Liver (tissue), 9 donors: Measurements from ENCODE around the gene AMPD3. TPM values are rescaled to one million over a fixed set of nuclear protein-coding genes. Genes with fewer than 3 reads are reported as not detected.
"Not testable (repeated sequence)": the region's sequence is repeated elsewhere in the genome, so short reads cannot be mapped to it uniquely, and the experiment has no call there.

ENCODE experiments used
- DNase-seq: peaks from one replicate; pipeline ENCODE4 v3.0.0-alpha.2; 2017; ENCODE audit warnings: low spot score
- H3K27ac ChIP-seq, 2 donors: one replicate each; pipeline ENCODE4 v1.7.0; 2013; ENCODE audit warnings: inconsistent platforms in 2 of 2, low read length in 2 of 2, control low read depth in 1 of 2, low read depth in 1 of 2, mild to moderate bottlenecking in 1 of 2
- H3K27me3 ChIP-seq, 4 donors: one replicate each; pipeline versions ENCODE4 v1.6.1 to v1.7.0; 2013; ENCODE audit warnings: low read length in 3 of 4, inconsistent platforms in 1 of 4, mild to moderate bottlenecking in 1 of 4, moderate library complexity in 1 of 4; ENCODE audit not compliant: control insufficient read depth in 4 of 4, insufficient read depth in 4 of 4
- H3K36me3 ChIP-seq, 4 donors: one replicate each; pipeline versions ENCODE4 v1.6.1 to v1.7.0; 2013; ENCODE audit warnings: low read length in 3 of 4, mild to moderate bottlenecking in 3 of 4, low read depth in 1 of 4, moderate library complexity in 1 of 4; ENCODE audit not compliant: control insufficient read depth in 4 of 4, insufficient read depth in 3 of 4
- H3K4me1 ChIP-seq, 4 donors: one replicate each; pipeline versions ENCODE4 v1.6.1 to v1.7.0; 2013; ENCODE audit warnings: low read length in 3 of 4, mild to moderate bottlenecking in 3 of 4, moderate library complexity in 1 of 4; ENCODE audit not compliant: control insufficient read depth in 4 of 4, insufficient read depth in 4 of 4
- H3K4me3 ChIP-seq, 3 donors: one replicate each; pipeline versions ENCODE4 v1.6.1 to v1.7.0; 2013; ENCODE audit warnings: low read length in 3 of 3, control low read depth in 1 of 3, low read depth in 1 of 3, mild to moderate bottlenecking in 1 of 3
- H3K9ac ChIP-seq, 2 donors: one replicate each; pipeline ENCODE4 v1.7.0; 2013; ENCODE audit warnings: low read length in 2 of 2, mild to moderate bottlenecking in 2 of 2, moderate library complexity in 2 of 2, control low read depth in 1 of 2, low read depth in 1 of 2
- H3K9me3 ChIP-seq, 4 donors: one replicate each; pipeline versions ENCODE4 v1.6.1 to v1.7.0; 2013; ENCODE audit warnings: low read length in 3 of 4; ENCODE audit not compliant: control insufficient read depth in 4 of 4
- CTCF ChIP-seq: fragments of 150-350 bp; IDR thresholded peaks from 2 replicates; pipeline ENCODE4 v1.5.1; 2017; ENCODE audit warnings: improper control_type of control experiment, low read depth, low read length; ENCODE audit not compliant: missing input control
- EGR1 ChIP-seq, 2 donors: IDR thresholded peaks; 2 replicates each; pipeline ENCODE4 v1.6.1; 2016 to 2018; ENCODE audit warnings: antibody characterized with exemption in 2 of 2, low read depth in 2 of 2
- FOXA1 ChIP-seq: IDR thresholded peaks from 2 replicates; pipeline ENCODE4 v1.6.1; 2016; ENCODE audit warnings: antibody characterized with exemption
- GABPA ChIP-seq, 2 donors: IDR thresholded peaks in 1 of 2; conservative IDR thresholded peaks in 1 of 2; 2 replicates each; pipeline ENCODE4 v1.6.1; 2016; ENCODE audit warnings: antibody characterized with exemption in 2 of 2, mild to moderate bottlenecking in 1 of 2, moderate library complexity in 1 of 2
- HNF4A ChIP-seq, 2 donors: conservative IDR thresholded peaks; 2 replicates each; pipeline ENCODE4 v1.6.1; 2016; ENCODE audit warnings: antibody characterized with exemption in 2 of 2, mild to moderate bottlenecking in 2 of 2
- HNF4G ChIP-seq: IDR thresholded peaks from 2 replicates; pipeline ENCODE4 v1.6.1; 2016; ENCODE audit warnings: antibody characterized with exemption
- JUND ChIP-seq, 2 donors: IDR thresholded peaks; 2 replicates each; pipeline ENCODE4 v1.6.1; 2016; ENCODE audit warnings: antibody characterized with exemption in 2 of 2
- NR2F2 ChIP-seq: IDR thresholded peaks from 2 replicates; pipeline ENCODE4 v1.6.1; 2016; ENCODE audit warnings: antibody characterized with exemption
- RAD21 ChIP-seq, 2 donors: IDR thresholded peaks; 2 replicates each; pipeline ENCODE4 v1.6.1; 2016; ENCODE audit warnings: antibody characterized with exemption in 2 of 2, mild to moderate bottlenecking in 2 of 2
- REST ChIP-seq: IDR thresholded peaks from 2 replicates; pipeline ENCODE4 v1.6.1; 2016; ENCODE audit warnings: antibody characterized with exemption, mild to moderate bottlenecking
- RXRA ChIP-seq, 2 donors: IDR thresholded peaks; 2 replicates each; pipeline ENCODE4 v1.6.1; 2017 to 2018; ENCODE audit warnings: antibody characterized with exemption in 2 of 2, mild to moderate bottlenecking in 1 of 2
- SP1 ChIP-seq: IDR thresholded peaks from 2 replicates; pipeline ENCODE4 v1.6.1; 2018; ENCODE audit warnings: antibody characterized with exemption, mild to moderate bottlenecking
- TAF1 ChIP-seq: conservative IDR thresholded peaks from 2 replicates; pipeline ENCODE4 v1.6.1; 2016; ENCODE audit warnings: antibody characterized with exemption, mild to moderate bottlenecking
- YY1 ChIP-seq: IDR thresholded peaks from 2 replicates; pipeline ENCODE4 v1.6.1; 2016; ENCODE audit warnings: antibody characterized with exemption, mild to moderate bottlenecking
- WGBS: extraction: QIAGEN DNeasy Blood & Tissue Kit; methylation state at CpG from one replicate; pipeline ENCODE4 v1.1.7; 2013; 5-methylcytosine and 5-hydroxymethylcytosine counted together
- polyA plus RNA-seq, 2 donors: library from polyadenylated mRNA; stranded (reverse) in 1 of 2; unstranded in 1 of 2; fragments of 200-250 nt in 1 of 2; fragments of >200 nt in 1 of 2; fragmentation: Nextera tagmentation in 1 of 2; extraction: Ambion mirVana in 1 of 2; gene quantifications; one replicate each; pipeline versions ENCODE4 v1.2.1 to v1.2.3, GENCODE V29; 2013 to 2015
- total RNA-seq, 2 donors: library from RNA; depleted of rRNA; stranded (reverse); fragments of >200 nt; gene quantifications; one replicate each; pipeline ENCODE4 v1.2.3, GENCODE V29; 2014
- TF ChIP-seq, protein P1 (sequence below): IDR thresholded peaks from 2 replicates; pipeline ENCODE4 v1.6.1; 2016; ENCODE audit warnings: antibody characterized with exemption
- TF ChIP-seq, protein P2 (sequence below): IDR thresholded peaks from 2 replicates; pipeline ENCODE4 v1.6.1; 2016; ENCODE audit warnings: antibody characterized with exemption
- TF ChIP-seq, protein P3 (sequence below): IDR thresholded peaks from 2 replicates; pipeline ENCODE4 v1.6.1; 2016; ENCODE audit warnings: antibody characterized with exemption
- donor health status: healthy.
- donor health status: healthy.
- donor health status: healthy.
- donor health status: healthy.
- donor health status: healthy.

AMPD3 gene
- total and polyA plus RNA-seq, 4 donors, result 0.40 to 7.4 (median 1.1) TPM

GRCh38 chr11:10432971-10433370 lies 22.1 kb upstream of the AMPD3 start (continued):
- TF ChIP-seq, protein P1, sequence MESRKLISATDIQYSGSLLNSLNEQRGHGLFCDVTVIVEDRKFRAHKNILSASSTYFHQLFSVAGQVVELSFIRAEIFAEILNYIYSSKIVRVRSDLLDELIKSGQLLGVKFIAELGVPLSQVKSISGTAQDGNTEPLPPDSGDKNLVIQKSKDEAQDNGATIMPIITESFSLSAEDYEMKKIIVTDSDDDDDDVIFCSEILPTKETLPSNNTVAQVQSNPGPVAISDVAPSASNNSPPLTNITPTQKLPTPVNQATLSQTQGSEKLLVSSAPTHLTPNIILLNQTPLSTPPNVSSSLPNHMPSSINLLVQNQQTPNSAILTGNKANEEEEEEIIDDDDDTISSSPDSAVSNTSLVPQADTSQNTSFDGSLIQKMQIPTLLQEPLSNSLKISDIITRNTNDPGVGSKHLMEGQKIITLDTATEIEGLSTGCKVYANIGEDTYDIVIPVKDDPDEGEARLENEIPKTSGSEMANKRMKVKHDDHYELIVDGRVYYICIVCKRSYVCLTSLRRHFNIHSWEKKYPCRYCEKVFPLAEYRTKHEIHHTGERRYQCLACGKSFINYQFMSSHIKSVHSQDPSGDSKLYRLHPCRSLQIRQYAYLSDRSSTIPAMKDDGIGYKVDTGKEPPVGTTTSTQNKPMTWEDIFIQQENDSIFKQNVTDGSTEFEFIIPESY, result no peak
- no peak for TF ChIP-seq YY1
- no peak for TF ChIP-seq EGR1 (IDR thresholded peaks at IDR 0.05; ENCODE audit: low read depth in 2 of 2)
- no peak for TF ChIP-seq HNF4G
- TF ChIP-seq HNF4A (conservative IDR thresholded peaks at IDR 0.05), result no peak
- TF ChIP-seq, protein P2, sequence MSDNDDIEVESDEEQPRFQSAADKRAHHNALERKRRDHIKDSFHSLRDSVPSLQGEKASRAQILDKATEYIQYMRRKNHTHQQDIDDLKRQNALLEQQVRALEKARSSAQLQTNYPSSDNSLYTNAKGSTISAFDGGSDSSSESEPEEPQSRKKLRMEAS, result no peak

DNA sequence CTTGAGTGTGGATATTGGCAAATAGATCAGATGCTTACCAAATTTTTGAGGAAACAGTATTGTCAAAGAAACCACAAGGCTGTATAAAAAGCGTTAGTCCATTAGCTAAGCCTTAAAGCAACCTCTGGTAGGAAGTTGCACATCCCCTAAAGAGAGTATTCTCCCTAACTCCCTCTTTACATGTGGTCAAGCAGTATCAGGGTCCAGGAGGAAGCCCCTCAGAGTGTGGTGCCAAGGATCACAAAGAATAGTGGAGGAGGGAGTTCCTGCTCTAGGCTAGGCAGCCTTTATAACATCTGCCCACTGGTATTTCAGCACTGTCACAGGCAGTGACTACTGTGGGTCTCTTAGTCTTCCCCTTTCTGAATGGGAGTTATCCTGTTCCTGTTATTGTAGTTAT lies 18.8 kb upstream of the AMPD3 start:
- no peak for DNase-seq
- H3K4me3 ChIP-seq, result no peak overlapping the region
- no peaks in the 10 kb centered on the region for H3K9me3 ChIP-seq
- no peaks in the 10 kb centered on the region for H3K27me3 ChIP-seq
- WGBS, result 71% methylated on average over 1 of the region's 1 CpG
- no peak overlapping the region for H3K9ac ChIP-seq
- TF ChIP-seq CTCF, result no peak
- TF ChIP-seq REST, result no peak
- TF ChIP-seq JUND (IDR thresholded peaks at IDR 0.05), result no peak
- TF ChIP-seq, protein P1, result no peak
- no peak for TF ChIP-seq NR2F2
- TF ChIP-seq YY1, result no peak
- TF ChIP-seq RXRA (IDR thresholded peaks at IDR 0.05), result no peak
- no peak for TF ChIP-seq TAF1
- TF ChIP-seq FOXA1, result no peak
- TF ChIP-seq RAD21 (IDR thresholded peaks at IDR 0.05), result no peak
- TF ChIP-seq, protein P3, sequence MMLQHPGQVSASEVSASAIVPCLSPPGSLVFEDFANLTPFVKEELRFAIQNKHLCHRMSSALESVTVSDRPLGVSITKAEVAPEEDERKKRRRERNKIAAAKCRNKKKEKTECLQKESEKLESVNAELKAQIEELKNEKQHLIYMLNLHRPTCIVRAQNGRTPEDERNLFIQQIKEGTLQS, result no peak
- TF ChIP-seq, protein P2, result no peak
- TF ChIP-seq SP1, result no peak
- TF ChIP-seq EGR1 (IDR thresholded peaks at IDR 0.05; ENCODE audit: low read depth in 2 of 2), result no peak
- no peak for TF ChIP-seq HNF4G
- TF ChIP-seq HNF4A (conservative IDR thresholded peaks at IDR 0.05), result no peak
- TF ChIP-seq GABPA (IDR thresholded peaks at IDR 0.05 in 1 of 2, conservative IDR thresholded peaks at IDR 0.05 in 1 of 2), result no peak
- no peaks in the 10 kb centered on the region for H3K36me3 ChIP-seq
- H3K27ac ChIP-seq, result no peak overlapping the region
- no peaks in the 10 kb centered on the region for H3K4me1 ChIP-seq

DNA sequence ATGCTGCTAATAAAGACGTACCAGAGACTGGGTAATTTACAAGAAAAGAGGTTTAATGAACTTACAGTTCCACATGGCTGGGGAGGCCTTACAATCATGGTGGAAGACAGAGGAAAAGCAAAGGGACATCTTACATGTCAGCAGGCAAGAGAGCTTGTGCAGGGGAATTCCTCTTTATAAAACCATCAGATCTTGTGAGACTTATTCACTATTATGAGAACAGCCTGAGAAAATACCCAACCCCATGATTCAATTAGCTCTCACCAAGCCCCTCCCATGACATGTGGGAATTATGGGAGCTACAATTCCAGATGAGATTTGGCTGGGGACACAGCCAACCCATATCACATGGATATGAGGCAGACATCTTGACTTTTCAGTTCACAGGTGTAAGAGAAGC lies 18.4 kb upstream of the AMPD3 start:
- 78% methylated on average over 1 of the region's 1 CpG for WGBS
- H3K4me3 ChIP-seq, H3K27me3 ChIP-seq, DNase-seq, H3K4me1 ChIP-seq, H3K9me3 ChIP-seq, H3K36me3 ChIP-seq, H3K27ac ChIP-seq, H3K9ac ChIP-seq: not testable (repeated sequence)
